IMR-90 (cell line): ENCODE data around the gene THRA. TPM values are rescaled to one million over a fixed set of nuclear protein-coding genes. Genes with fewer than 3 reads are reported as not detected.

ENCODE experiments used
- ATAC-seq: fragments of 200-7000 bp; cut with Tn5 transposase; 2 replicates; pipeline ENCODE4 v1.9.1; 2020; ENCODE audit warnings: low read depth, mild to moderate bottlenecking, moderate library complexity
- BruUV-seq: library from RNA; stranded (reverse); fragments of 400-500 nt; replicated peaks from 2 replicates; lab custom pipeline; 2021; lab: Mats Ljungman, UMichigan
- CTCF ChIA-PET: fragments of 300-600 bp; formaldehyde crosslinking; extraction: SDS; loops from one replicate; lab custom pipeline; 2021; ENCODE audit warnings: antibody characterized with exemption; lab: Yijun Ruan, JAX
- POLR2A ChIA-PET: fragments of 300-600 bp; sonication (Branson Sonifier 250); formaldehyde crosslinking; loops from one replicate; lab custom pipeline; 2022; ENCODE audit warnings: antibody characterized with exemption; ENCODE audit not compliant: unreplicated experiment; lab: Charles Lee
- DNase-seq: peaks from one replicate; pipeline ENCODE4 v3.0.0; 2013
- H2AFZ ChIP-seq: replicated peaks from 2 replicates; pipeline ENCODE3; 2013; ENCODE audit warnings: low read length, mild to moderate bottlenecking; ENCODE audit not compliant: poor library complexity
- H2AK5ac ChIP-seq: 2 replicates; pipeline ENCODE4 v1.6.1; 2013; ENCODE audit warnings: low read depth, low read length, inconsistent platforms
- H2AK9ac ChIP-seq: replicated peaks from 2 replicates; pipeline ENCODE3; 2013; ENCODE audit warnings: mild to moderate bottlenecking, low read depth, low read length, moderate library complexity; ENCODE audit not compliant: poor library complexity
- H2BK120ac ChIP-seq: 2 replicates; pipeline ENCODE4 v1.6.1; 2013; ENCODE audit warnings: low read depth, low read length, inconsistent platforms
- H2BK15ac ChIP-seq: 3 replicates; pipeline ENCODE4 v1.6.1; 2013; ENCODE audit warnings: low read depth, low read length, inconsistent platforms
- H2BK20ac ChIP-seq: 2 replicates; pipeline ENCODE4 v1.6.1; 2013; ENCODE audit warnings: low read depth, mild to moderate bottlenecking, inconsistent platforms, low read length, moderate library complexity
- H2BK5ac ChIP-seq: 2 replicates; pipeline ENCODE4 v1.6.1; 2013; ENCODE audit warnings: mild to moderate bottlenecking, low read depth, low read length, inconsistent platforms; ENCODE audit not compliant: poor library complexity, severe bottlenecking
- H3K14ac ChIP-seq: replicated peaks from 2 replicates; pipeline ENCODE4 v1.6.1; 2013; ENCODE audit warnings: low read depth, low read length, inconsistent platforms
- H3K18ac ChIP-seq: 2 replicates; pipeline ENCODE4 v1.6.1; 2013; ENCODE audit warnings: low read depth, low read length, control low read depth
- H3K23ac ChIP-seq: 2 replicates; pipeline ENCODE4 v1.6.1; 2013; ENCODE audit warnings: low read depth, low read length, inconsistent platforms
- H3K27ac ChIP-seq: 2 replicates; pipeline ENCODE4 v1.5.1; 2013; ENCODE audit warnings: mild to moderate bottlenecking, control low read depth, low read length; ENCODE audit not compliant: insufficient read depth
- H3K27me3 ChIP-seq: 2 replicates; pipeline ENCODE4 v1.6.1; 2013; ENCODE audit warnings: low read length; ENCODE audit not compliant: control insufficient read depth, insufficient read depth
- H3K36me3 ChIP-seq: 2 replicates; pipeline ENCODE4 v1.6.1; 2013; ENCODE audit warnings: low read length, mixed read lengths; ENCODE audit not compliant: control insufficient read depth, insufficient read depth
- H3K4ac ChIP-seq: 2 replicates; pipeline ENCODE4 v1.6.1; 2013; ENCODE audit warnings: low read depth, low read length, inconsistent platforms
- H3K4me1 ChIP-seq: 2 replicates; pipeline ENCODE4 v1.6.1; 2013; ENCODE audit warnings: low read length, mixed read lengths; ENCODE audit not compliant: control insufficient read depth, insufficient read depth
- H3K4me2 ChIP-seq: 2 replicates; pipeline ENCODE4 v1.6.1; 2013; ENCODE audit warnings: low read depth, mild to moderate bottlenecking, control low read depth, low read length, moderate library complexity
- H3K4me3 ChIP-seq: 2 replicates; pipeline ENCODE4 v1.5.1; 2013; ENCODE audit warnings: low read depth, mild to moderate bottlenecking, control low read depth, low read length, moderate library complexity; ENCODE audit not compliant: insufficient read depth
- H3K56ac ChIP-seq: 2 replicates; pipeline ENCODE4 v1.6.1; 2013; ENCODE audit warnings: low read length, inconsistent platforms; ENCODE audit not compliant: insufficient read depth; ENCODE audit errors: extremely low read depth
- H3K79me1 ChIP-seq, 2 experiments: 2 replicates each; pipeline ENCODE4 v1.6.1; 2013; ENCODE audit warnings: low read length in 2 of 2, inconsistent platforms in 1 of 2, low read depth in 1 of 2
- H3K9ac ChIP-seq: 2 replicates; pipeline ENCODE4 v1.6.1; 2013; ENCODE audit warnings: low read depth, low read length, control low read depth
- H3K9me1 ChIP-seq: 2 replicates; pipeline ENCODE4 v1.6.1; 2013; ENCODE audit warnings: low read length, inconsistent platforms; ENCODE audit not compliant: insufficient read depth
- H3K9me3 ChIP-seq: 2 replicates; pipeline ENCODE4 v1.6.1; 2013; ENCODE audit warnings: low read length; ENCODE audit not compliant: control insufficient read depth, insufficient read depth
- H4K20me1 ChIP-seq: 2 replicates; pipeline ENCODE4 v1.6.1; 2013; ENCODE audit warnings: low read length, inconsistent platforms; ENCODE audit not compliant: insufficient read depth
- H4K5ac ChIP-seq: 2 replicates; pipeline ENCODE4 v1.6.1; 2013; ENCODE audit warnings: mild to moderate bottlenecking, low read depth, low read length, control low read depth
- H4K8ac ChIP-seq, 2 experiments: 2 replicates each; pipeline ENCODE4 v1.6.1; 2013; ENCODE audit warnings: low read depth in 2 of 2, low read length in 2 of 2, control low read depth in 1 of 2, inconsistent platforms in 1 of 2
- H4K91ac ChIP-seq: 2 replicates; pipeline ENCODE4 v1.6.1; 2013; ENCODE audit warnings: low read depth, low read length, inconsistent platforms; ENCODE audit not compliant: insufficient read depth
- BHLHE40 ChIP-seq: fragments of 150-350 bp; IDR thresholded peaks from 2 replicates; pipeline ENCODE4 v1.6.1; 2016; ENCODE audit warnings: mild to moderate bottlenecking, low read depth, low read length
- CHD1 ChIP-seq: IDR thresholded peaks from 2 replicates; pipeline ENCODE4 v1.6.1; 2012; ENCODE audit warnings: low read depth, low read length, improper control_type of control experiment
- ELK1 ChIP-seq: fragments of 150-350 bp; IDR thresholded peaks from 2 replicates; pipeline ENCODE4 v1.6.1; 2016; ENCODE audit warnings: low read depth, mild to moderate bottlenecking, low read length, moderate library complexity, borderline replicate concordance
- POLR2A ChIP-seq: IDR thresholded peaks from 2 replicates; pipeline ENCODE4 v1.6.1; 2012; ENCODE audit warnings: mild to moderate bottlenecking, low read depth, low read length
- RAD21 ChIP-seq: IDR thresholded peaks from 2 replicates; pipeline ENCODE4 v1.6.1; 2012; ENCODE audit warnings: low read length, improper control_type of control experiment
- RCOR1 ChIP-seq: IDR thresholded peaks from 2 replicates; pipeline ENCODE4 v1.6.1; 2012; ENCODE audit warnings: mild to moderate bottlenecking, low read length, improper control_type of control experiment; ENCODE audit not compliant: insufficient replicate concordance
- RFX5 ChIP-seq: IDR thresholded peaks from 2 replicates; pipeline ENCODE4 v1.8.0; 2012; ENCODE audit warnings: low read depth, mild to moderate bottlenecking, low read length, moderate library complexity
- SMC3 ChIP-seq: fragments of 150-350 bp; IDR thresholded peaks from 2 replicates; pipeline ENCODE4 v1.6.1; 2016; ENCODE audit warnings: low read depth, mild to moderate bottlenecking, antibody characterized with exemption, low read length, moderate library complexity
- WGBS, 2 experiments: methylation state at CpG; one replicate each; pipeline versions ENCODE4 v1.1.5 to v1.1.7; 2013; ENCODE audit warnings: missing lambda C conversion rate in 2 of 2; ENCODE audit not compliant: insufficient read length in 1 of 2; ENCODE audit errors: extremely low coverage in 2 of 2; 5-methylcytosine and 5-hydroxymethylcytosine counted together
- dilution Hi-C: fragments of 300-500 bp; cut with HindIII; formaldehyde crosslinking; loops from one replicate; pipeline ENCODE4 v1.14.3; 2018; ENCODE audit warnings: low sequenced_read_pairs; ENCODE audit not compliant: unreplicated experiment
- in situ Hi-C: fragments of 300-500 bp; cut with MboI; formaldehyde crosslinking; loops from 3 replicates; pipeline ENCODE4 v1.14.3; 2019; ENCODE audit warnings: low sequenced_read_pairs, inconsistent platforms, mixed read lengths
- intact Hi-C: fragments of 100-400 bp; cut with micrococcal nuclease; formaldehyde crosslinking; loops from 2 replicates; pipeline ENCODE4 v1.10.0; 2022
- polyA plus RNA-seq, 3 experiments: library from polyadenylated mRNA; depleted of rRNA; stranded (reverse); fragments of >200 nt; gene quantifications; 2 replicates each; pipeline ENCODE4 v1.2.3, GENCODE V29; 2012; ENCODE audit warnings: low replicate concordance in 1 of 3
- total RNA-seq: library from RNA; depleted of rRNA; stranded (reverse); fragments of >200 nt; gene quantifications from 2 replicates; pipeline ENCODE4 v1.2.3, GENCODE V29; 2012
- TF ChIP-seq, protein P1 (sequence below): fragments of 150-350 bp; IDR thresholded peaks from 2 replicates; pipeline ENCODE4 v1.6.1; 2017; ENCODE audit warnings: mild to moderate bottlenecking, antibody characterized with exemption, low read length, low read depth

The THRA gene
- total and polyA plus RNA-seq, 2 of the 4 experiments (the other 2 are of a cell fraction), result 22.0 to 23.4 TPM

DNA sequence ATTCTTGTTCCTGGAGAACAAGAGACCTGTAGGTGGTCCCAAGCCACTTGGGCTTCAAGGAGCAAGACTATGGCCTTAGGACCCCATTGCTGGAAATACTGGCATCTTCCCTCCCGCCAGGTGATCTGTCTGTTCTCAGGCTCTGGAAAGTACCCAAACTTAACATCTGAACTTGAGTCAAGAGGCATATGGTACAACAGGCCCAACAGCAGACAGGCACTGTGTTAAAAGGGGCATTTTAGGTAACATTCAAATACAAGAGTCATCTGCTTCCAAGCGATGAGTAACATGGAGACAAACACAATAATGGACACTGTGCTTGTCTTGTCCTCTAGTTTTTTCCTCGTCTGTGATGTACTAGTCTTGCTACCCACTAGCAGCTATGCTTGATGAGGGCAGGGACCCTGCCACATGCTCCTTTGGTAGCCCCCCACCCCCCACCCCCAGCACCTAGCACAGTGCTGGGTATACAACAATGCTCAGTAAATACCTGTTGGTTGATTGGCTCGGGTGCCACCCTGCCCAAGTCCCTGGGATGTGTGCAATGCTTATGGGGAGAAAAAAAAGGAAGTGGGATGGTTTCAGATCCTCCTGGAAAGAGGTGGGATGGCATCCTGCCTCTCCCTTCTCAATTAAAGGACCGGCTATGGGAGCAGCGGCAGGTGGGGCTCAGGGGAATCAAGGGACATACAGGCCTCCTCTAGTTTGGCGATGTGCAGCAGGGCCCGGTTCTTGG, 28.2 kb upstream of the THRA start:
- H2AFZ ChIP-seq, result no peak overlapping the region
- dilution Hi-C loops (no loop called here), intact Hi-C loops (no loop called here), in situ Hi-C loops (no loop called here)
- H3K79me1 ChIP-seq, result peaks cover 4 to 12% of the 10 kb centered on the region in 2 experiments; a peak in 2 of 4 replicates
- 45% methylated on average over 2 of the region's 8 CpGs; no CpG with 5 or more reads in 1 of the 2 experiments for WGBS, 2 experiments
- ChIA-PET POLR2A (no interaction called here), CTCF (interaction anchor here (0.7 to 1.4 kb wide), 6 partner anchors 17 to 80 kb away, joined by 3 to 6 read pairs (median 4); partner anchors contain the start of gene MED24)
- H4K20me1 ChIP-seq, result no peaks in the 10 kb centered on the region; the same call in 1 of the 2 replicates
- H3K23ac ChIP-seq, result no peak overlapping the region
- no peaks in the 10 kb centered on the region for H3K27me3 ChIP-seq
- no peak overlapping the region for H2BK5ac ChIP-seq
- H3K4me2 ChIP-seq, result no peak overlapping the region
- no peaks in the 10 kb centered on the region for H3K9me3 ChIP-seq
- H3K14ac ChIP-seq, result no peak overlapping the region
- H2BK20ac ChIP-seq, result no peak overlapping the region
- H3K27ac ChIP-seq, result no peak overlapping the region
- H3K4ac ChIP-seq, result no peak overlapping the region
- H3K4me1 ChIP-seq, result peaks cover 1% of the 10 kb centered on the region; the same call in 1 of the 2 replicates
- no peak overlapping the region for H3K9ac ChIP-seq
- H3K36me3 ChIP-seq, result peaks cover 43% of the 10 kb centered on the region
- no peak overlapping the region for H2BK15ac ChIP-seq
- no peak overlapping the region for H4K8ac ChIP-seq
- H2AK5ac ChIP-seq, result no peak overlapping the region
- H4K5ac ChIP-seq, result no peak overlapping the region
- no TSS peak for BruUV-seq
- TF ChIP-seq RAD21 (no peak), SMC3 (no peak), RFX5 (no peak), POLR2A (no peak), RCOR1 (no peak), BHLHE40 (no peak), CHD1 (no peak), ELK1 (no peak)
- TF ChIP-seq, protein P1, sequence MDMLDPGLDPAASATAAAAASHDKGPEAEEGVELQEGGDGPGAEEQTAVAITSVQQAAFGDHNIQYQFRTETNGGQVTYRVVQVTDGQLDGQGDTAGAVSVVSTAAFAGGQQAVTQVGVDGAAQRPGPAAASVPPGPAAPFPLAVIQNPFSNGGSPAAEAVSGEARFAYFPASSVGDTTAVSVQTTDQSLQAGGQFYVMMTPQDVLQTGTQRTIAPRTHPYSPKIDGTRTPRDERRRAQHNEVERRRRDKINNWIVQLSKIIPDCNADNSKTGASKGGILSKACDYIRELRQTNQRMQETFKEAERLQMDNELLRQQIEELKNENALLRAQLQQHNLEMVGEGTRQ, result no peak
- H2BK120ac ChIP-seq, result no peak overlapping the region
- H3K4me3 ChIP-seq, result no peak overlapping the region
- no peak for DNase-seq
- no peak overlapping the region for H3K18ac ChIP-seq
- no peak overlapping the region for H3K56ac ChIP-seq
- H4K91ac ChIP-seq, result no peak overlapping the region
- ATAC-seq, result no peak
- H3K9me1 ChIP-seq, result no peaks in the 10 kb centered on the region
- H2AK9ac ChIP-seq, result no peak overlapping the region
